Activated naive CD4-positive, alpha-beta T cell treated with Interleukin-2 at 50 U/mL for 16 hours (primary cell): Measurements from ENCODE around the gene LSP1.
A peak's percentile ranks its signal among the peaks of the same experiment; 100 is the strongest.
"Not testable (repeated sequence)": the region's sequence is repeated elsewhere in the genome, so short reads cannot be mapped to it uniquely, and the experiment has no call there.

ENCODE experiments used
- DNase-seq: peaks from one replicate; pipeline ENCODE4 v3.0.0-alpha.2; 2020

The LSP1 gene

DNA sequence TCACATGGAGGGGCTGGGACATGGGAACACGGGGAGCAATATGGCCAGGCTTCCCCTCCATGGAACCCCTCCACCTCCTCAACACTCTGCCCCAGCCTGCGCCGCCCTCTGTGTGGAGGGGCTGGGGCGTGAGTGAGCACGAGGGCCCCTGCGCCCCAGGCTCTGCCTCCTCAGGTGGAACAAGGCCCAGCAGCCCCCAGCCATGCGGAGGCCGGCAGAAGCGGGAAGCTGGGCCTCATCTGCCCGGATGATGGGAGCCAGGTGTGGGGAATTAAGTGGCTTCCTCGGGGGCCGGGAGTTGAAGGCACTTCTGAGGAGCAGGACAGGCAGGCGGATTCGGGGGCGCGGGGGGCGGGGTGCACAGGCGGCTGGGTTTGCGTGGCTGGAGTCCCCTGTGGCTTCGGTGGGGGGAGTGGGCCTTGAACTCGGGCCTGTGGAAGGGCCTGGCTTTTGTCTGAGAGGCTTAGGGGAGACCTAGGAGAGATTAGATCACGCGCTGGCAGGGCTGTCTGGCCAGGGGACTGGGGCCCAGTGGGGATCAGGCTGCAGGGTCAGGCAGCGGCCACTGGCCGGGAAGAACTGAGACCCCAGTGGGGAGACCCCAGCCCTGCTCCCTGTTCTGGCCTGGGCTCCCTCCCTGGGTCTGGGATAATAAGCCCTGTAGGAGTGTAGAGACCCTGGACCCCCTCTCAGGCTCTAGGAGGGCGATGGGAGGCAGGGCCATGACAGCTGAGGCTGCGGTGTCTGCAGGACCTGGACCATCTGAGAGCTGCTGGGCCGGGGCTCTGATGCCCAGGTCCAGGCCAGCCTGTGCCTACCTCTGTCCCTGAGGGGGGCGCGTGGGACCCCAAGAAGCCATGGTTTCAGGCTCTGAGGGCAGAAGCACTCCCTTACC is 25.5 kb downstream of the LSP1 start:
- no peak for DNase-seq

DNA sequence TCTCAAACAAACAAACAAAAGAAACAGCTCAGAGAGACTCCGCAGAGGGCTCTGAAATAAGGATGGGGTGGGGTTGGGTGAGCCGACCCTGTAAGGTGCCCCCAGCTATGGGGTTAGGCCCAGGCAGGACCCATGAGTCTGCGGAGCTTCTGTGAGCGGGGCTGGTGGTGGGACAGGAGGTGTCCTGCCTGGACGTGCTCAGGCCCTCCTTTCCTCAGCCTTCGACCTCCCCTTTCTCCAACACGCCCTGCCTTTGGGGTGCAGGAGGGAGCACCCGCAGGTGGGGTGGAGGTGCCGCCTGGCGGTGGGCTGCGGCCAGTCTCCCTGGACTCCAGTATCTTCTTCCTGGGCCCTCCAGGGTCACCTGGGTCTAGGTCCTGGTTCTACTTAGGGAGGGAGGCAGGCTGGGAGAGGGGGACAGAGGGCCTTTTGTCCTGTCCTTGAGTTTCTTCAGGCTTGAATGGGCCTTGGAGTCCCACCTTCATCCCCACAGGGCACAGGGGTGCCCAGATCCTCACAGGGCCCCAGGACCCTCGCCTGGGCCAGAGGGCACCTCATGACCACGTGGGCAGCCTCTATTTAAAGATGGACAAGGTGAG is 26.6 kb downstream of the LSP1 start:
- no peak for DNase-seq

DNA sequence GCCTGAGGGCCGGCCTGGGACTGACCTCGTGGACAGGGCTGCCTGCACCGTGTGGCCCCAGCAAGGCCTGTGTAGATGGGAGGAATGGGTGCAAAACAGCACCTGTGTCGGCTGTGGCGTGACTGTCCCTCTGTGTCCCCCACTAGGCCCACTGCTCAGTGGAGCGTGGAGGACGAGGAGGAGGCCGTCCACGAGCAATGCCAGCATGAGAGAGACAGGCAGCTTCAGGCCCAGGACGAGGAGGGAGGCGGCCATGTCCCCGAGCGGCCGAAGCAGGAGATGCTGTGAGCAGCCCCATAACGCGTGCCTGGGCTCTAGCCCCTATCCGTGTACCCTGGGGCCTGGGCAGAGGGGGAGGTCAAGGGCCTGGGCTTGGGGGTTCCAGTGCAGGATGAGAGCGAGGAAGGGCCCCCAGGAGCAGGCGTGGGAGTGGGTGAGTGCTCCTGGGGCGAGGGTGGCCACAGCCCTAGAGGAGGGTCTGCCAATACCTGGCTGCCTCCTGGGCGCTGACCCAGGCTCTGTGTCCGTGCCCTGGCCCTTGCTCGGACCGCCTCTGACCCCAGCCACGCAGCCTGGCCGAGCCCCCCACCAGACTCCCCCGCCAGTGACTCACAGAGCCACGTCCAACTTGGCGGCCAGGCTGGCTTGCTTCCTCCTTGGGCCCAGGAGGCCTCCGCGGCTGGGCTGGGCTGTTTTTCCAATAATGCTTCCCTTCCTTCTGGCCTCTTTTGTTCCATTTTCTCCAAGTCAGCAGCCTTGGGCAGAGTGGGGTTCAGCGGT is 27.2 kb downstream of the LSP1 start:
- no peak for DNase-seq

DNA sequence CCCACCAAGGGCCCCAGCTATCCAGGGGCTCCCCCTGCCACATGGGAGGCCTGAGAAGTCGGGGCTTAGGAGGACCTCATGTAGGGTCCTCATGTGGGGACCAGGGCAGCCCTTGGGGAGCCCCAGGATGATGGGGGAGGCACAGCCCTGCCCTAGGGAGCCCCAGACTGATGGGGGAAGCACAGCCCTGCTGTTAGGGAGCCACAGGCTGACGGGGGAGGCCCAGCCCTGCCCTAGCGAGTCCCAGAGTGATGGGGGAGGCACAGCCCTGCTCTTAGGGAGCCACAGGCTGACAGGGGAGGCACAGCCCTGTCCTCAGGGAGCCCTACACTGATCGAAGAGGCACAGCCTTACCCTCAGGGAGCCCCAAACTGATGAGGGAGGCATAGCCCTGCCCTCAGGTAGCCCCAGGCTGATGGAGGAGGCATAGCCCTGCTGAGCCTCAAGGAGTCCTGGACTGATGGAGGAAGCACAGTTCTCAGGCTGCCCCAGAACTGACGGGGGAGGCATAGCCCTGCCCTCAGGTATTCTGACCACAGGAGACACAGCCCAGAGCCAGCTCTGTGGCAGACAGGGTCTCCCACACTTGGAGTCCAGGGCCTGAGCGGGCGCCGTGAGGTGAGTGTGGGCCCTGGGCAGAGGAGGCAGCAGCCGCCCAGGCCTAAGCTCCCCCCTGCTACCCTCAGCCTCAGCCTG is 28.0 kb downstream of the LSP1 start:
- DNase-seq = no peak

DNA sequence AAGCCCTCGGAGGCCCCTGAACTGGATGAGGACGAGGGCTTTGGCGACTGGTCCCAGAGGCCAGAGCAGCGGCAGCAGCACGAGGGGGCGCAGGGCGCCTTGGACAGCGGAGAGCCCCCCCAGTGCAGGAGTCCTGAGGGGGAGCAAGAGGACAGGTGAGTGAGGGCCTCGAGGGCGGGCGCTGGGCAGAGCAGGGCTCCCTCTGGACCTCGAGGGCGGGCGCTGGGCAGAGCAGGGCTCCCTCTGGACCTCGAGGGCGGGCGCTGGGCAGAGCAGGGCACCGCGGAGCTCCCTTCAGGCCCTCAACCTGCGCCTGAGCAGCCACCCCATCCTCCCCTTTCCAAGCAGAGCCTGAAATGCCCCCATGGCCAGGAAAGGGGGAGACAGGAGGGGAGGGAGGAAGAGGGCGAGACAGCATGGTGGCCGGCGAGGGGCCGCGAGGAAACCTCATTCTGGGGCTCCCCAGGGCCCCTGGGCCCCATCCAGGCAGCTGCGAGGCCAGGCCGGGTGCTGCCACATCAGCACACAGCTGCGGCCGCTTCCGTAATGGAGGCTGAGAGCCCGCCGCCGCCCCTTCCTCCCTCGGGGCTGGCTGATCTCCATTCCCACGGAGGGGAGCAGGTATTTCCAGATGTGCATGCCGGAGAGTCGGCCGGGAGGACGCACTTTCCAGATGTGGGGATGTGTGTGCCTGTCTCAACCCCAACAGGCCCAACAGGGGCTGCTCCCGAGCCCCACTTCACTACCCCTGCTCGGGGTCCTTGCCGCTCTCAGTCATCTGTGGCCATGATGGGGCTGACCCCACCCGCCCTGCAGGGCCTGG is 28.8 kb downstream of the LSP1 start:
- no peak for DNase-seq

DNA sequence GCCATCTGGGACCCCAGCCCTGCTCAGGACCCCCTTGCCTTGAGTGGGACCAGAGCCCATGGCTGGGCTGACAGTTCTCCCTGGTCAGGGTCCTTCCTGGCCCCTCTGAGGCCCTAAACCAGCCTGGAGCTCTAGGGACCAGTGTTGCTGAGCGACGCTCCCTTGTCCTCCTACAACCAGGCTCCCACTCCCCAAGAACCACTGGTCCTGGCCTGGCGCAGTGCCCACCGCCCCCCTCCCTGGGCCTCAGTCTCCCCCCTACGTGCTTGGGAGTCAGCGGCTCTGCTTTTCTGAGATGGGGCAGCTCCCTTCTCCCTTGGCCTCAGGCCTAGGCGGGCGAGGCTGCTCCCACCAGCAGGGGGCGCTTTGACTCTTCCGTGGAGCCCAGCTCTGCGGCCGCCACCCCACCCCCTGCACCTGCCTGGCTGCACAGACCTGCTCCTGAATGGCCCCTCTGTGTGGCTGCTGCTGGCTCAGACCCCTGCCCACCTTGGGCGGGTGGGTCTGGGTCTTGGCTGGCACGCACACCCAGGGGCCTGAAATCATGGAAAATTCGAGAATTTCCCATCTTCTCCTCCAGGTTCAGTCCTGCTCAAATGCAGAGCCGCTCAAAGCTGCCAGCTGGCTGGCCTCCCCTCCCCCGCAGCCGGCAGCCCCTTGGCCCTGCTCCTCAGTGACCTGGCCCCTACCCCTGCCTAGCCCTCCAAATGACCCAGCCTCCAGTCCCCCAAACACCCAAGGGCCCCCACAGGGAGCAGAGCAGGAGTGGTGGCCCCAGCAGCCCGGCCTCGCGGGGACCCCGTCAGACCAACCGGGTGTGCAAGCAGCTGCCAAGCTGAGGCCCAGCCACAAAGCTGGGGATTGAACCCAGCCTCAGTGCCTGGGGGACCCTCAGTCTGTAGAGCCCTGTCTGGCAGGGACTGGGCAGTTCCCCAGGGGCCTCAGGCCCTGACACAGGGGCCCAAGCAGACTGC is 29.7 kb downstream of the LSP1 start:
- DNase-seq = peak; percentile 79

DNA sequence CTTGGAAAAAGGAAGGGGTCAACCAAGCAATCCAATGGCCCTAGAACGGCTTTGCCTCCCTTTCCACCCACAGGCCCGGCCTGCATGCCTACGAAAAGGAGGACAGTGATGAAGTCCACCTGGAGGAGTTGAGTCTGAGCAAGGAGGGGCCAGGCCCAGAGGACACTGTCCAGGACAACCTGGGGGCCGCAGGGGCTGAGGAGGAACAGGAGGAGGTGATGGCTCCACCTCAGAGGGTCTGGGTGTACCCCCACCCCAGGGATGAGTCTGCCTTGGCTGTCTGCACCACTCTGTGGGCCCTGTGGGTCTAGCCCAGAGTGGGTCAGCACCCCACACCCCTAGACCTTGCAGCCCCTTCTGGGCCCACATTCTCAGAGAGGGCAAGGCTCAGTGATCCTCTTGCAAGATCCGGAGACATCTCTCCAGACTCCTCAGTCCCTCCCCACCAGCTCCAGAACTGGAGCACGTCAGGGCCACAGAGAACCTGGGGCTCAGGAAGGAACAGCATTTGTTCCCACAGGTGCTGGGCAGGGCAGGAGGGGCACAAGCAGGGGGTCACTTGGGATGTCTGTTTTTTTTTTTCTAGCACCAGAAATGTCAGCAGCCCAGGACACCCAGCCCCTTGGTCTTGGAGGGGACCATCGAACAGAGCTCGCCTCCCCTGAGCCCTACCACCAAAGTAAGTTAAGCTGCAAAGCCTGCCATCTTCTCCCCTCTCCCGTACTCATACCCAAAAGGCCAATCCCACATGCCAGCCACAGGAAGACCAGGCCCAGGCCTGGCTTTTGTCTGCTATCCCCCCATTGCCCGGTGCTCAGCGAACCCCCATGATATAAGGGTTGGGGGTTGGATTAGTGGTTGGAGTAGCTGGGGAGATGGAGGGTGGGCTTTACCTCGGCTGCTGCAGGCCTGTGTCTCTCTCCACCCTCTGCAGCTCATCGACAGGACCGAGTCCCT is 30.7 kb downstream of the LSP1 start:
- DNase-seq = no peak

DNA sequence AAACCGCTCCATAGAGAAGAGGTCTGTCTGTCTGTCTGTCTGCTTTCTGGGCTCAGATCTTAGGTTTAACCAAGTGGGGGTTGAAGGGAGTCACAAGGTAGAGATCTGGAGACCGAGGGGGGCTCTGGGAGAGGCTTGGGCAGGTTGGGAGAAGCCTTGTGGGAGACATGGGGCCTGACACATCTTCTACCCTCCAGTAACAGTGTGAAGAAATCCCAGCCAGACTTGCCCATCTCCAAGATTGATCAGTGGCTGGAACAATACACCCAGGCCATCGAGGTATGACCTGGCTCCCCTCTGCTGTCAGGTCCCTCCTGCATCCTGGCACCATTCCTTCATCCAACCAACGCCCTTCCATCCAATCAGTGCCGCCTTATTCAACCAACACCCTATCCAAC is 31.4 kb downstream of the LSP1 start:
- no peak for DNase-seq

DNA sequence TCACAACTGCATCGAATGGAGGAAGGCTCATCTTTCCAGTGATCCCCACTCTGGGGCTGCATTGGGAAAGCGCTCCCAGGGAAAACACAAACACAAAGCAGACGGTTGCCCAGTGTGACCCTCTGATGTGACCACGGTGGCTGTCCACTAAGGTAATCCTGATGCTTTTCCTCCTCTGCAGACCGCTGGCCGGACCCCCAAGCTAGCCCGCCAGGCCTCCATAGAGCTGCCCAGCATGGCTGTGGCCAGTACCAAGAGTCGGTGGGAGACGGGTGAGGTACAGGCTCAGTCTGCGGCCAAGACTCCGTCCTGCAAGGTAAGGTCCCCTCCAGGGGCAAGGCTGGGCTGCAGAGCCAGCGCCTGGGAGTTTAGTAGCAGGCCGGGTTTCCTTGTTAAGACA is 33.7 kb downstream of the LSP1 start:
- not testable (repeated sequence) for DNase-seq

DNA sequence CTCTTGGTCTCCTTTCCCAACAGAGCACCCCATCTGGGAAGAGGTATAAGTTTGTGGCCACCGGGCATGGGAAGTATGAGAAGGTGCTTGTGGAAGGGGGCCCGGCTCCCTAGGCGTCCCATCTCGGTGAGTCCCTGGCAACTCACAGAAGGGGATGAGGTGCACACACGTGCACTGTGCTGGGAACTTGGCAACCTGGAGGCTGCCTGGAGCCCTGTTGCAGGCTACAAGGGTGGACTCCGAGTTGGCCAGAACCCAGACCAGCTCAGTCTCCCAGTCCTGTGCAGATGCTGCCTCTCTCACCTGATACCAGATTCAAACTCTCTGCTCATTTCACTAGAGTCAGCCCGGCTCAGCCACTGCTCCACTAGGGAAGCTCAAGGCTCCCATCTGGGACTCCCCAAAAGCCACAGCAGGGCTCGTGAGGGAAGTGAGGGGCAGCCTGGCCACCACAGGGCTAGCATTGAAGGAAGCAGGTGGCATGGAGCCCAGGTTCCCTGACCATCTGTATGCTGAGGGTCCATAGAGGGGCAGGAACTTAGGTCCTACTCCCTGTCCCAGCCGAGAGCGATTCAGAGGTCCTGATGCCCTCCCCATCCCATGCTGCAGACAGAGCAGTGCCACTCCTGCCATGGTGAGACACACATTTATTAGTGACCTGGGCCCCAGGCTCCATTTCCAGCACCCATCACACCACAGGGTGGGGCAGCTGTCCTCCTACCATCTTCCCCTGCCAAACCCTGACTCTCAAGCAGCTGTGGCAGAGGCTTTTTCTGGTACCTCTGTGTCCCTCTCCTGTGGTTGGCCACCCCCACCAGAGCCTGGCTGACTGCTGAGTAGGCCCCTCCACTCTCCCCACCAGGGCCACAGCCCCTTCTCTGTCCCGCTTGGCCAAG is 34.8 kb downstream of the LSP1 start:
- no peak for DNase-seq

DNA sequence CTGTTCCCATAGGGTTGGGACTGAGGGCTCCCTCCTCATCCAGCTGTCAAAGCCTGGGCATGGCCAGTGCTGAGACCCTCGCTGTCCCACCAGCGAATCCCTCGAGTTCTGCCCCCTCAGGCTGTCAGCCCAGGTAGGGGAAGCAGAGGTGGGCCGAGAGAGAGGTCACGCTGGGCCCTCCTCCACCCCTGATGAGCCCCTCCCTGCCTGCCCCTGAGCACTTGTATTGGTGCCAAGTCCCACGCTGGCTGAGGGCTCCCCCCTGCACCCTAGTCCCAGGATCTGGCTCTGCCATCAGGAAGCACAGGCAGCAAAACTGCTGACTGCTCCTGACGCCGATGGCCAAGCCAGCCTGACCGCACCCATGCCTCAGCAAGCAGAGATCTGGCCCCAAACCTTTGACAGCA is 35.5 kb downstream of the LSP1 start:
- no peak for DNase-seq

DNA sequence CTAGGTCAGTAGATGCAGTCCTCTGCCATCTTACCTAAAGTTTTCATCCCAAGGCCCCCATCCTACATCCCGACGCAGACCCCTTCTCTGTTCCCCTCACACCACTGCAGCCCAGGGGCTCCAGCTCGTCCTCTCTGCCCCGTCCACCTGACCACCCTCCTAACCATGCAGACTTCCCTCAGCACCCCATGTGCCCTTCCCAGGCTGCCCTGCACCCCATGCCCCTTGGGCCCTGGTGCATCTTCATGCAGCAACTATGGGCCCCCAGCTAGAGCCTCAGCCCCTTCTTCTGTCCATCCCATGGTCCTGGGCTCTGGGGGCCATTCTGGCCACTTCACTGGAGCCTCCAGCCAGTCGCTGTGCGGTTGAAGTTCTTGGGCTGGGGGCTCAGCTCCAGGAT is 35.9 kb downstream of the LSP1 start:
- DNase-seq = no peak

DNA sequence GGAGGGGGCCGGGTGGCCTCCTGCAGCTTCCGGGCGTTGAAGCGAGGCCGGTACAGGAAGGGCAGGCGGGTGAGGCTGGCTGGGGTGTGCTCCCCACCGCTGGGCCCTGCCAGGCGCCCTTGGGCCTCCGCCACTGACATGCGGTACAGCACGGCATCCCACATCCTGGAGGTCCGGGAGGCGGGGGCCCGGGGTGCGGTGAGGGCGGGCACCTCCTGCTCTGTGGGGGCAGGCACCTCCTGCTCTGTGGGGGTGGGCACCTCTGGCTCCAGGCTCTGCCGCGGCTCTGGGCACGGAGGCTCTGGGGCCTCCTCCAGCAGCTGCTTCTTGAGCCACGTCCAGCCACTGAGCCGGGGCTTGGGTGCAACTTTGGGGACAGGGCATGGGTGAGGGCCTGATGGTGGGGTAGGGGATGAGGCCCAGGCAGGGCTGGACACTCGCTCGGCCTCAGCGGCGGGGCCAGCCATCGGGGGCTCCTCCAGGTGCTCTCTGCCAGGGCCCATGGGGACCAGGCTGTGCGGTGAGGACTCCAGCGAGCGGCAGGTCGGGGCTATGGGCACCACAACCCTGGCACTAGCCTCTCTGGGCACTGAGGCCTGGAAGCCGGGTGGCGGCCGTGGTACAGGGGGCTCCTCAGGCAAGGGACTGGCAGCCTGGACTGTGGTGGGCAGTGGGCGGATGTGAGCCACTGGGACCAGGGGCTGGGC is 36.5 kb downstream of the LSP1 start:
- peak; percentile 73 for DNase-seq

DNA sequence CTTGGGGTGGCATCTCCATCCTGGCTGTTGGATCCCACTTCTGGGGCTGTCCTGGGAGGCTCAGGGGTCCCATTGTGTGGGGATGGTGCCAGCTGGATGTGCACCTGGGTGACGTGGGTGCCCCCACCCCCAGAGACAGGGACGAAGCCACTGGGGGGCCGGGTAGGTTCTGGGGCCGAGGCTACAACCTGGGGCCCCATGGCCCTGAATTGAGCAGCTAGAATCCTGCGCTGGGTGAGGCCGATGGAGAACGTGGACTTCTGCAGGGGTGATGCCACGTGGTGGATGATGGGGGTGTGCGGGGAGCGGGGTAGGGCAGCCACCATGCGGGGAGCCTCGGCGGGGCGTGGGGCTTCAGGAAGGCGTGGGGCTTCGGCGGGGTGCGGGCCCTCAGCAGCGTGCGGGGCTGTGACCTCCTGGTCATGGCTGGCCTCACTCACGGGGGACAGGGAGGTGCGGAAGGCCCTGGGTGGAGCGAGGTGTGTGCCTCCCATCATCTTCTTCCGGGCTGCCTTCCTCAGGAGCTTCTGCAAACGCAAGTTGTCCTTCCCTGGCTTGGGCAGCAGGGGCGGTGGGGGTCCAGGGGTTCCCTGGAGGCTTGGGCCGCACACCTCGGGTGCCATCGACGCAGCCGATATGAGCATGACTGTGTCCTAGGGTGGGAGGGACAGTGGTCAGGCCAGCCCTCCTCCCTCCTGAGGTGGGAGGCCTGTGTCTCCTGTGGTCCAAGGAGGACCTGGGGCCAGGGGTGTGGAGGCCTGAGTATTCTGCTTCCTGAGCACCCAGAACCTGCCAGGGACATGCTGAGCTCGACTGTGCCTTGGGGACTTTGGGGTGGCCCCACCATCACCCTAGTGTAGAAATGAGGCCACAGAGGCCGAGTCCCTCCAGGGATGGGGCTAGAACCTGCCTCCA is 37.3 kb downstream of the LSP1 start:
- DNase-seq = no peak

DNA sequence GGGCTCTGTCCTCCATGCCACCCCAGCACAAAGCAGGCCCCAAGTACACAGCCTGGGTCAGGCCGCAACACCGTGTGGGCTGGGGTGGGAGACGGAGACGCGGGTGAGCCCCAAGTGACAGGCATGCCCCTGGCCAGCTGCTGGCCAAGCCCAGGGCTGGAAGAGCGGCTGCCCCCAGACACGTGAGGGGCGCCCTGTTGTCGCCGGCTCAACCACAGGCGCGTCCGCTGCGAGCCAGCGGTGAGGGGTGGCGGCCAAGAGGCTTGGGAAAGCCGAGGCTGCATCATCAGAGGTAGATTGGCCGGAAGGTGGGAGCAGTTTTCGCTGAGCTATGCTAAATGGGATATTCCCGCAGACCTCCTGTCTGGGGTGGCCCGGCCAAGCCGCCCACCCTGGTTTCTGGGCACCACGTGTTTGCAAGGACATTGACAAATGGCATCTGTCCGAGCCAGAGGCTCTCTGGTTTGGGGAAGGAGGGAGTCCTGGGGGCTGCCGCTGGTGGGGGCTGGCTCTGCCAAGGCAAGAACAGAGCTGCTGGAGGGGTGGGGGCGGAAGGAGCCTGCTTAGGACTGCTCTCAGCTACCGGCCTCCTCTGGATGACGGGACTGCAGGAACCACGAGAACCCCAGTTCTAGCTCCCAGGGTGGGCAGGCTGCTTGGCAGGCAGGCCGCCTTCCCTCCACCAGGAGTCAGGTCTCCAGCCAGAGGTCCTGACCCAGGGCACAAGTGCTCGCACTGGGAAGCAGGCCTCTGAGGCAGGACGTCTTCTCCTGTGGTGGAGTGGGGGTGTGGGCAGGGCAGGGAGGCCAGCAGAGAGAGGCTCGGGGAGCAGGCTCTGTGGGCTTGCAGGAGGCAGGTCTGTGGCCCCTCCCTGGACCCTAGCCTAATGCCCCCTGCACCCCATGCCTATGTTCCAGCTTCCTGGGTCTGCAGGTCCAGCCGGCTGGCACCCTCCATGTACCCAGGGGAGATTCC is 38.3 kb downstream of the LSP1 start:
- no peak for DNase-seq

DNA sequence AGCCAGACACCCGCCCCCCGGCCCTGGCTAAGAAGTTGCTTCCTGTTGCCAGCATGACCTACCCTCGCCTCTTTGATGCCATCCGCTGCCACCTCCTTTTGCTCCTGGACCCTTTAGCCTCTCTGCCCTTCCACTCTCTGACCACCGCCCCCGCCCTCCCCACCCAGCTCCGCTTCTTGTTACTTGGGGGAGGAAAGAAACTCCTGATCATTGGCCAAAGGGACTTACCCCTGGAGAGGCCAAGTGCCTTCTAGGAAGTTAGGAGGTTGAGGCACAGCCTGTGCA is 38.9 kb downstream of the LSP1 start, which contains the start of gene PRR33:
Gene PRR33, minus strand, starts transcription at position 65 of the 285 bp plus-strand sequence. CDS start 1,311 bp downstream, outside the sequence.
- DNase-seq = no peak
